ENCODE measurements around the gene ADAM10. TPM values are rescaled to one million over a fixed set of nuclear protein-coding genes. Genes with fewer than 3 reads are reported as not detected.

ADAM10 gene
- total RNA-seq, 1 experiment from 2014 or later, result 73.1 TPM

- no peaks in the 10 kb centered on the region for H3K36me3 ChIP-seq (replicated peaks; ENCODE audit: control insufficient read depth, insufficient read depth, low read length)
- H3K27me3 ChIP-seq (ENCODE audit: control insufficient read depth, insufficient read depth, low read length), result no peaks in the 10 kb centered on the region
- DNase-seq, result no peak
Observed at GRCh38 chr15:58689646-58690045, 59.9 kb downstream of the ADAM10 start.

GRCh38 chr15:58686286-58686685, 63.2 kb downstream of the ADAM10 start:
- no peaks in the 10 kb centered on the region for H3K36me3 ChIP-seq (replicated peaks; ENCODE audit: control insufficient read depth, insufficient read depth, low read length)
- H3K27me3 ChIP-seq (ENCODE audit: control insufficient read depth, insufficient read depth, low read length), result no peaks in the 10 kb centered on the region
- no peak overlapping the region for H3K4me3 ChIP-seq (ENCODE audit: insufficient read depth, low read depth, low read length)
- DNase-seq, result peak; percentile 38

More at GRCh38 chr15:58689646-58690045, 59.9 kb downstream of the ADAM10 start:
- H3K4me3 ChIP-seq (ENCODE audit: insufficient read depth, low read depth, low read length), result no peak overlapping the region

DNA sequence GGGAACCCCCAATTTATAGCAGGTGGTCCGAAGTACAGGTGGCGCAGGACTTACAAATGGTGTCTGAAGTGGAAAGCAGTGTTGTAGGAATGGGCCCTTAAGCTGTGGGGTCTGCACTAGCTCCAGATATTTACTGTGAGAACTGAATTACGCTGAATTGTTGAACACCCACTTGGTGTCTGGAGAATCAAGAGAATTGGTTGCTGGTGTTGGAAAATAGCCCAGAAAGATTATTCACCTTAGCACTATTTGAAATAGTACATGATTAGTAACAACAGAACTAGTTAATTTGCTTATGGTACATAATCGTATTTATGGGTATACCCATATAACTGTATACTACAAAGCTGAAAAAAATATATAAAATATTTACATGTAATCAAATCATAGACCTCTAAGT, 64.8 kb downstream of the ADAM10 start:
- H3K4me3 ChIP-seq (ENCODE audit: insufficient read depth, low read depth, low read length), result no peak overlapping the region
- DNase-seq, result no peak

GRCh38 chr15:58684036-58684710, 65.3 kb downstream of the ADAM10 start:
- DNase-seq, result no peak
- no peaks in the 10 kb centered on the region for H3K36me3 ChIP-seq (replicated peaks; ENCODE audit: control insufficient read depth, insufficient read depth, low read length)
- no peak overlapping the region for H3K4me3 ChIP-seq (ENCODE audit: insufficient read depth, low read depth, low read length)
- no peaks in the 10 kb centered on the region for H3K27me3 ChIP-seq (ENCODE audit: control insufficient read depth, insufficient read depth, low read length)

More for the DNA sequence above, 64.8 kb downstream of the ADAM10 start:
- Histone ChIP-seq H3K27me3 (ENCODE audit: control insufficient read depth, insufficient read depth, low read length) (no peaks in the 10 kb centered on the region), H3K36me3 (replicated peaks; ENCODE audit: control insufficient read depth, insufficient read depth, low read length) (no peaks in the 10 kb centered on the region)

- Histone ChIP-seq H3K36me3 (replicated peaks; ENCODE audit: control insufficient read depth, insufficient read depth, low read length) (no peaks in the 10 kb centered on the region), H3K27me3 (ENCODE audit: control insufficient read depth, insufficient read depth, low read length) (no peaks in the 10 kb centered on the region), H3K4me3 (ENCODE audit: insufficient read depth, low read depth, low read length) (no peak overlapping the region)
- no peak for DNase-seq
Observed at GRCh38 chr15:58682234-58682633, 67.3 kb downstream of the ADAM10 start.

- no peak overlapping the region for H3K4me3 ChIP-seq (ENCODE audit: insufficient read depth, low read depth, low read length)
- H3K36me3 ChIP-seq (replicated peaks; ENCODE audit: control insufficient read depth, insufficient read depth, low read length), result no peaks in the 10 kb centered on the region
- DNase-seq, result no peak
- no peaks in the 10 kb centered on the region for H3K27me3 ChIP-seq (ENCODE audit: control insufficient read depth, insufficient read depth, low read length)
Observed at GRCh38 chr15:58678683-58679082, 70.8 kb downstream of the ADAM10 start.

DNA sequence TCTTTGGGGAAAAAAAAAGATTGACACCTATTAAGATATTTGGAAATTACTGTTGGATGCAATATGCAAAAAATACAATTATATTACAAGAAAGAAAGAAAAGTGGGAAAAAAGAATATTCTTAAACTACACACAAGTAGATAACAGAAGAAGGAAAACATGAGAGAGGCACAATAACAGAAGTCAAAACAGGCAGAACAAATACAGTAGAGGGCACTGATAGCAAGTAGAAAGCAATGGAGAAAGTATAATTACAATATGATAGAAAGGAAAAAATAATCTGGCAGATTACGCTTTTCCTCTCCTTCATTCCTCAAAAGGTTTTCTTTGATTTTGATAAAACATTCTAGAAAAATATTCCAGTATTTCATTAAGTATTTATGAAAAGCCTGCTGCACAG, 72.1 kb downstream of the ADAM10 start:
- DNase-seq, result no peak
- Histone ChIP-seq H3K36me3 (replicated peaks; ENCODE audit: control insufficient read depth, insufficient read depth, low read length) (no peaks in the 10 kb centered on the region), H3K4me3 (ENCODE audit: insufficient read depth, low read depth, low read length) (no peak overlapping the region), H3K27me3 (ENCODE audit: control insufficient read depth, insufficient read depth, low read length) (no peaks in the 10 kb centered on the region)

- Histone ChIP-seq H3K27me3 (ENCODE audit: control insufficient read depth, insufficient read depth, low read length) (no peaks in the 10 kb centered on the region), H3K4me3 (ENCODE audit: insufficient read depth, low read depth, low read length) (no peak overlapping the region), H3K36me3 (replicated peaks; ENCODE audit: control insufficient read depth, insufficient read depth, low read length) (no peaks in the 10 kb centered on the region)
- DNase-seq, result no peak
Observed at GRCh38 chr15:58676766-58677165, 72.7 kb downstream of the ADAM10 start.

- Histone ChIP-seq H3K36me3 (replicated peaks; ENCODE audit: control insufficient read depth, insufficient read depth, low read length) (no peaks in the 10 kb centered on the region), H3K27me3 (ENCODE audit: control insufficient read depth, insufficient read depth, low read length) (no peaks in the 10 kb centered on the region), H3K4me3 (ENCODE audit: insufficient read depth, low read depth, low read length) (no peak overlapping the region)
- DNase-seq, result no peak
Observed at GRCh38 chr15:58671186-58671585, 78.3 kb downstream of the ADAM10 start.

DNA sequence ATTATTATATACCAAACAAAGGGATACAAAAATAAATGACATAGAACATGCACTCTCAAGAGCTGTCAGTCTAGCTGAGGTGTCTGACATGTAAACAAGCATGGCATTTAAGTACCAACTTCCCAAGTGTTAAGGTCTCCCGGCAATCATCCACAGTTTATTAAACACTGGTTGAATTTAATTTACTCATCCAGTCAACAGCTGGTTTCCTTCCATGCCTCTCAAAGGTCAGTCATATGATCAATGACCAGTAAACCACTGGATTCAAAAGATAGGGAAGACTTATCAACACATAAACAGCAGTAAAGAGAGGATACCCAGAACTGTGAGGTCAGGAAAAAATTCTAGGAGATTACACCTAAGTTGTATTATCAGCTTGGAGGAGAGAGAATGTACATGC, 80.4 kb downstream of the ADAM10 start:
- DNase-seq, result no peak
- H3K4me3 ChIP-seq (ENCODE audit: insufficient read depth, low read depth, low read length), result no peak overlapping the region
- no peaks in the 10 kb centered on the region for H3K27me3 ChIP-seq (ENCODE audit: control insufficient read depth, insufficient read depth, low read length)
- no peaks in the 10 kb centered on the region for H3K36me3 ChIP-seq (replicated peaks; ENCODE audit: control insufficient read depth, insufficient read depth, low read length)

- Histone ChIP-seq H3K36me3 (replicated peaks; ENCODE audit: control insufficient read depth, insufficient read depth, low read length) (no peaks in the 10 kb centered on the region), H3K27me3 (ENCODE audit: control insufficient read depth, insufficient read depth, low read length) (no peaks in the 10 kb centered on the region), H3K4me3 (ENCODE audit: insufficient read depth, low read depth, low read length) (no peak overlapping the region)
- no peak for DNase-seq
Observed at GRCh38 chr15:58666957-58667356, 82.5 kb downstream of the ADAM10 start.

DNA sequence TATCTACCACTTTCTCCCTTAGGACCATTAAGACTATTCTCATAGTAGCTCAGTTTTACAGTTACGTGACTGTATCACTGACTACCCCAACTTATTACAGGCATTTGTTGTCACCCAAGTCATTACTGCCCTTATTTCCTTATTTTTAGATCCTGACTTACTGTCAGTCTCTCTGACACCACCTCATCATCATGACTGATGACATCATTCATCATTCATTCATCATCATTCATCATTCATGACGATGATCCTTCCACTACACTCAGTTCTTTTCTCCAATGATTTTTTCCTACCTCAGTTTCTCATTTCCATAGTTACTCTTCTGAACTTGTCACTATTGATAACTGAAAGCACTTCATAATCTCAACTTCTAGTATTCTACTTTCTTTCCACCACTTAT, 83.8 kb downstream of the ADAM10 start:
- Histone ChIP-seq H3K27me3 (ENCODE audit: control insufficient read depth, insufficient read depth, low read length) (no peaks in the 10 kb centered on the region), H3K4me3 (ENCODE audit: insufficient read depth, low read depth, low read length) (no peak overlapping the region), H3K36me3 (replicated peaks; ENCODE audit: control insufficient read depth, insufficient read depth, low read length) (no peaks in the 10 kb centered on the region)
- no peak for DNase-seq

DNA sequence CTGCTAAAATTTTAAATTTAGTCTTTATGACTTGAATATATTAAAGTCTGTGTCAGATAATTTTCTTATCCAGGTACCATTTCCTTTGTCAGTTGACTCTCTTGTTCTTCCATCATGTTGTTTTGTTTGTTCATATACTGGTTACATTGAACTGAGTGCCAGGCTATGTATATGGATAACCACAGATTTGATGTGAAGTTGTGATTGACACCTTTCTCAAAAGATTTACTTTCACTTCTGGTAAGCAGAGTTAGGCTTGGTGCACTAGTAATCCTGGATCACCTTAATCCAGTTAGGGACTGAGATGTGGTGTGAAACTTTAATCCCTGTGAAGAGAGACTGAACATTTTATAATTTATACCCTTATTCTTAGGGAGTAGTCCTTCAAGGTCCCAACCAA, 99.4 kb downstream of the ADAM10 start:
- Histone ChIP-seq H3K4me3 (ENCODE audit: insufficient read depth, low read depth, low read length) (no peak overlapping the region), H3K36me3 (replicated peaks; ENCODE audit: control insufficient read depth, insufficient read depth, low read length) (no peaks in the 10 kb centered on the region), H3K27me3 (ENCODE audit: control insufficient read depth, insufficient read depth, low read length) (no peaks in the 10 kb centered on the region)
- no peak for DNase-seq

DNA sequence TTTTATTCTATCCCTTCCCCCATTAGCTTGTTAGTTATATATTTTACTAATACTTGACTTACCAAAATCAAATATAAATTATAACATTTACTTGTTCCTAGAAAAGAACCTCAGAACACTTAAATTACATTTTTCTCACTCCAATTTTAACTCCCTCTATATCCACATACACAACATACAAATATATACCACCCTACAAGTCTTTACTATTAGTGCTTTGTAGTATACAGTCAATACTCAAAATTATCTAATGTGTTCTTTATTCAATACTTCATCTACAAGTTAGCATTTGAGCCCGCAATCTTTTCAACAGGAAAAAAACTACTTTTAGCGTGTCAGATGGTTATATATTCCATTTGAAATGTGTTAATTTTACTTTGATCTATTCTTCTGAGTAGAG, 100.3 kb downstream of the ADAM10 start:
- Histone ChIP-seq H3K4me3 (ENCODE audit: insufficient read depth, low read depth, low read length) (no peak overlapping the region), H3K27me3 (ENCODE audit: control insufficient read depth, insufficient read depth, low read length) (no peaks in the 10 kb centered on the region), H3K36me3 (replicated peaks; ENCODE audit: control insufficient read depth, insufficient read depth, low read length) (no peaks in the 10 kb centered on the region)
- no peak for DNase-seq

DNA sequence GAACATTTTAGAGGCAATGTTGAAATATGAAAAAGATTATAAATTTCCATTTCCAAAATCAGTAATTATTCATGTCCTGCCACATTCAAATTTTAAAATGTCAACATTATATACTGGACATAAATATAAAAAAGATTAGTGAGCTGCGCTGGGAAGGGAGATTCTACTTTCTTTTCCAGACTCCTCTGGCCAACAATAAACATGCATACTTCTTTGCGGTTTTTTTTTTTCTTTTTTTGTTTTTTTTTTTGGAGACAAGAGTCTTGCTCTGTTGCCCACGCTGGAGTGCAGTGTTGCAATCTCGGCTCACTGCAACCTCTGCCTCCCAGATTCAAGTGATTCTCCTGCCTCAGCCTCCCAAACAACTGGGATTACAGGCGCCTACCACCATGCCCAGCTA, 105.5 kb downstream of the ADAM10 start:
- H3K36me3 ChIP-seq (replicated peaks; ENCODE audit: control insufficient read depth, insufficient read depth, low read length), result no peaks in the 10 kb centered on the region; the same call in 1 of the 2 replicates
- DNase-seq, result no peak
- no peaks in the 10 kb centered on the region for H3K27me3 ChIP-seq (ENCODE audit: control insufficient read depth, insufficient read depth, low read length)
- H3K4me3 ChIP-seq (ENCODE audit: insufficient read depth, low read depth, low read length), result no peak overlapping the region

DNA sequence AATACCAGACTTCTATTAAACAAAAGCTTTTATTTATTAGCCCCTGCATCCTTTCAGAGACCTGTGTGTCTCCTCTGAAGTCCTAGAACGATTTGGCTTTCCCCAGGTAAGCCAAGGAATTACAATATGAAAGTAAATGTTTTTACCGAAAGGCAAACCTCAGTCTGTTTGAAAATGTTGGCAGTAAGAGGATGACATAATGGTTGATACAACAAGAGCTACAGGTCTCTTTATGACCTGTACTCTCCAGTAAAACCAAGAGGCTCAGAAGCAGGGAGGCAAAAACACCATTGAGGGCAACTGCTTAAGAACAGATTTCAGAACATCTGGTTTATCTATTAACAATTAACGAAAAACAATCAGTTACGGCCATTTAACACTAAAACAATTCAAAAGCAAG, 107.8 kb downstream of the ADAM10 start:
- no peak overlapping the region for H3K4me3 ChIP-seq (ENCODE audit: insufficient read depth, low read depth, low read length)
- H3K27me3 ChIP-seq (ENCODE audit: control insufficient read depth, insufficient read depth, low read length), result no peaks in the 10 kb centered on the region
- no peaks in the 10 kb centered on the region; the same call in 1 of the 2 replicates for H3K36me3 ChIP-seq (replicated peaks; ENCODE audit: control insufficient read depth, insufficient read depth, low read length)
- no peak for DNase-seq

Data from H7 (cell line).